Lower lobe of right lung (tissue), 2 donors: ENCODE results near the gene CAMK1. TPM values are rescaled to one million over a fixed set of nuclear protein-coding genes. Genes with fewer than 3 reads are reported as not detected.
A peak's percentile ranks its signal among the peaks of the same experiment; 100 is the strongest.

Source experiments
- ATAC-seq, 2 donors: fragments of 200-7000 bp; cut with Tn5 transposase; one replicate each; pipeline ENCODE4 v1.9.1; 2020 to 2022; ENCODE audit warnings: mild to moderate bottlenecking in 2 of 2, moderate library complexity in 2 of 2
- DNase-seq: peaks from one replicate; pipeline ENCODE4 v3.0.0-alpha.2; 2020
- H3K27ac ChIP-seq: fragments of 200-600 bp; one replicate; pipeline ENCODE4 v1.8.0; 2022
- H3K27me3 ChIP-seq: fragments of 200-600 bp; one replicate; pipeline ENCODE4 v1.8.0; 2022; ENCODE audit warnings: low read depth
- H3K36me3 ChIP-seq: fragments of 200-600 bp; one replicate; pipeline ENCODE4 v1.8.0; 2022; ENCODE audit warnings: mild to moderate bottlenecking
- H3K4me1 ChIP-seq: fragments of 200-600 bp; one replicate; pipeline ENCODE4 v1.8.0; 2022
- H3K4me3 ChIP-seq: fragments of 200-600 bp; one replicate; pipeline ENCODE4 v1.8.0; 2022; ENCODE audit warnings: mild to moderate bottlenecking
- H3K9me3 ChIP-seq: fragments of 200-600 bp; one replicate; pipeline ENCODE4 v1.8.0; 2022
- intact Hi-C: fragments of 100-400 bp; cut with DNase I; formaldehyde crosslinking; loops from one replicate; pipeline ENCODE4 v1.11.0; 2022
- total RNA-seq: library from RNA; stranded (reverse); fragmentation: NEBNext Ultra II Directional; extraction: Animal tissue kit (Norgen Biotek cat#: 25700); gene quantifications from one replicate; pipeline ENCODE4 v1.2.1, GENCODE V29; 2021
- TF ChIP-seq, protein P1 (sequence below): fragments of 200-600 bp; IDR thresholded peaks from one replicate; pipeline ENCODE4 v1.8.0; 2022; ENCODE audit warnings: antibody characterized with exemption, mild to moderate bottlenecking
- donor health status: DM: no; HTN: yes; CAD: no; lungs with severe emphysema.

Gene CAMK1
- total RNA-seq, 1 donor from 2014 or later: 30.8 TPM

DNA sequence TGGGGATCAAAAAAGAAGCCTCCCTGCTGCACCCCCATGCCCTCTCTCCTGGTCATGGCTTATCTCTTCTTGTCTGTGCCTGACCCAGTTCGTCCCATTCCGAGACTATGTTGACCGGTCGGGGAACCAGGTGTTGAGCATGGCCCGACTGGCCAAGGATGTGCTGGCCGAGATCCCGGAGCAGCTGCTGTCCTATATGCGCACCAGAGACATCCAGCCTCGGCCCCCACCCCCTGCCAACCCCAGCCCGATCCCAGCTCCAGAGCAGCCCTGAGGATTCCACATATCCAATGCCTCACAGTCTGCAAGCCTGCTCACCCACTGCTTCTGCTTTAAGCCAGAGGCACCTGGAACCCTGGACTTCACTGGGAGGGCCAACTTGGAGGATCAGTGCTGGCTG lies 40.3 kb downstream of the CAMK1 start:
- TF ChIP-seq, protein P1, sequence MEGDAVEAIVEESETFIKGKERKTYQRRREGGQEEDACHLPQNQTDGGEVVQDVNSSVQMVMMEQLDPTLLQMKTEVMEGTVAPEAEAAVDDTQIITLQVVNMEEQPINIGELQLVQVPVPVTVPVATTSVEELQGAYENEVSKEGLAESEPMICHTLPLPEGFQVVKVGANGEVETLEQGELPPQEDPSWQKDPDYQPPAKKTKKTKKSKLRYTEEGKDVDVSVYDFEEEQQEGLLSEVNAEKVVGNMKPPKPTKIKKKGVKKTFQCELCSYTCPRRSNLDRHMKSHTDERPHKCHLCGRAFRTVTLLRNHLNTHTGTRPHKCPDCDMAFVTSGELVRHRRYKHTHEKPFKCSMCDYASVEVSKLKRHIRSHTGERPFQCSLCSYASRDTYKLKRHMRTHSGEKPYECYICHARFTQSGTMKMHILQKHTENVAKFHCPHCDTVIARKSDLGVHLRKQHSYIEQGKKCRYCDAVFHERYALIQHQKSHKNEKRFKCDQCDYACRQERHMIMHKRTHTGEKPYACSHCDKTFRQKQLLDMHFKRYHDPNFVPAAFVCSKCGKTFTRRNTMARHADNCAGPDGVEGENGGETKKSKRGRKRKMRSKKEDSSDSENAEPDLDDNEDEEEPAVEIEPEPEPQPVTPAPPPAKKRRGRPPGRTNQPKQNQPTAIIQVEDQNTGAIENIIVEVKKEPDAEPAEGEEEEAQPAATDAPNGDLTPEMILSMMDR: no peak
- intact Hi-C loops: no loop called here
- Histone ChIP-seq H3K27me3 (no peaks in the 10 kb centered on the region), H3K9me3 (no peaks in the 10 kb centered on the region), H3K27ac (no peak overlapping the region), H3K36me3 (peaks cover 5% of the 10 kb centered on the region), H3K4me1 (peaks cover 26% of the 10 kb centered on the region), H3K4me3 (no peak overlapping the region)
- ATAC-seq: no peak
- DNase-seq: no peak

GRCh38 chr3:9727743-9728142 lies 42.0 kb downstream of the CAMK1 start:
- Histone ChIP-seq H3K36me3 (no peaks in the 10 kb centered on the region), H3K9me3 (no peaks in the 10 kb centered on the region), H3K27me3 (no peaks in the 10 kb centered on the region), H3K4me1 (peaks cover 13% of the 10 kb centered on the region), H3K27ac (no peak overlapping the region), H3K4me3 (no peak overlapping the region)
- TF ChIP-seq, protein P1: no peak
- ATAC-seq (no peak), DNase-seq (no peak)
- intact Hi-C loops: no loop called here

DNA sequence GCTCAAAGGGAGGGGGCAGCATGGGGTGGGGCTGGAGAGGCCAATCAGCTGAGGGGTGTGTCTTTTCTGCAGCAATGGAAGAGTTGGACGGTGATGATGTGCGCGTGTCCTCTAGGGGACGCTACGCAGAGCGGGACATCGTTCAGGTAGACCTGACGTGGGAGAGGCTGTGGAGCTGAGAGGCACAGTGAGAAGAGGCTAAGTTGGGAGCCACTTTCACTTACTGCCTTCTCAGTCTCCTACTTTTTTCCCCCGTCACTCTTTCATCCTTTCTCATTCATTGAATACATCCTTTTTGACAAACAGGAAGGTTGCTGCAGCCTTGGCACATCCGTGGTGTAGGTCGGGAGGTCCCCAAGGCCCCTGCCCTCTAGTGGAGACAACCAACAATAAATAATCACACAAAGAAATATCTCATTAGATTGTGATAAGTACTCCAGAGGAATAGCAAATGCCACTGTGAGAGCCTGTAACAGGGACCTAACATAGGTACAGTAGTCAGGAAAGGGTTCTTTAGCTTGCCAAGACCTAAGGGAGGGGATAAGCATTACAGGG lies 42.6 kb downstream of the CAMK1 start:
- TF ChIP-seq, protein P1: peak; percentile 21
- DNase-seq: no peak

DNA sequence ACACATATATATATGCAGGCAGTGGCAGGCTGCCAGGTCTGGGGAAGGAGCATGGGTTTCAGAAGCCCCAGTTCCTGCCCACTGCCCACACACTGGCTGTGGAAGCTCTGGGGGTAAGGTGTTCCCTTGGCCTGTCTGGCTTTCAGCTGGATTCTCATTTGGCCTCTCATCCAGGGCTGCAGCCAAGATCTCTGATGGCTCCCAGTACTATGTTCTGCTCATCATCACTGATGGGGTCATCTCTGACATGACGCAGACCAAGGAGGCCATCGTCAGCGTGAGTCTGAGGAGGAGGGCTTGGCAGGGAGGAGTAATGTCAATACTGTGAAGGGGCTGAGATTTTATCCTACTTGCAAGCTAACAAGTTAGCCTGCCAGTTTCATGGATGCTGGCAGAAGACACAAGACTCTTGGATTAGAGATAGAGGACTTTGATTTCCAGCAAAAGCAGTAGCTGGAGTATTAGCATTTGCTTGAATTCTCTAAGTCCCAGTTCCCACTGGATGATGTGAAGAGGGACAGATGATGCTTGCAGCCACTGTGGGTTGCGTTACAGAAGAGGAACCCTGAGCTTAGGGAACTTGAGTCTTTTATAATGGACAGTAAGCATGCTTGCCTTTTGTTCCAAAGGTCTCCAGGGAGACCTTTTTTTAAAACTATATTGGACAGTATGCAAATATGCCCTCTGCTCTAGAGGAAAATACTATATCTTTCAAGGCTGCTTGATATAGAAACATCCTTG lies 43.8 kb downstream of the CAMK1 start:
- no peak overlapping the region for H3K4me3 ChIP-seq
- DNase-seq: no peak
- H3K27ac ChIP-seq: no peak overlapping the region

More for the DNA sequence above, 42.6 kb downstream of the CAMK1 start:
- ATAC-seq: no peak
- Histone ChIP-seq H3K27ac (no peak overlapping the region), H3K4me3 (no peak overlapping the region), H3K9me3 (no peaks in the 10 kb centered on the region), H3K36me3 (no peaks in the 10 kb centered on the region), H3K4me1 (peaks cover 7% of the 10 kb centered on the region), H3K27me3 (no peaks in the 10 kb centered on the region)
- intact Hi-C loops: no loop called here

GRCh38 chr3:9721700-9722060 lies 48.1 kb downstream of the CAMK1 start:
- Histone ChIP-seq H3K27ac (no peak overlapping the region), H3K9me3 (no peaks in the 10 kb centered on the region), H3K4me3 (no peak overlapping the region), H3K4me1 (no peaks in the 10 kb centered on the region), H3K27me3 (no peaks in the 10 kb centered on the region), H3K36me3 (no peaks in the 10 kb centered on the region)
- intact Hi-C loops: no loop called here
- DNase-seq (no peak), ATAC-seq (no peak)
- TF ChIP-seq, protein P1: no peak

More for the DNA sequence above, 43.8 kb downstream of the CAMK1 start:
- H3K4me1 ChIP-seq: peaks cover 7% of the 10 kb centered on the region
- intact Hi-C loops: no loop called here
- H3K36me3 ChIP-seq: no peaks in the 10 kb centered on the region
- ATAC-seq: no peak
- no peaks in the 10 kb centered on the region for H3K27me3 ChIP-seq
- TF ChIP-seq, protein P1: no peak
- H3K9me3 ChIP-seq: no peaks in the 10 kb centered on the region
